Measurements from ENCODE around the gene POFUT2. TPM values are rescaled to one million over a fixed set of nuclear protein-coding genes. Genes with fewer than 3 reads are reported as not detected.
A peak's percentile ranks its signal among the peaks of the same experiment; 100 is the strongest.

POFUT2 gene
- total RNA-seq, 4 donors from 2014 or later = 6.2 to 49.7 (median 24.6) TPM

- H3K4me1 ChIP-seq = peaks cover 0 to 17% of the 10 kb centered on the region in 2 donors
- intact Hi-C loops (cut with DNase I; ENCODE audit: low total_unique reads) = no loop called here
- H3K4me3 ChIP-seq = no peak overlapping the region
- H3K9me3 ChIP-seq = no peaks in the 10 kb centered on the region
- H3K36me3 ChIP-seq = no peaks in the 10 kb centered on the region
- no peaks in the 10 kb centered on the region for H3K27me3 ChIP-seq
- H3K27ac ChIP-seq = peak overlapping the region; percentile 72 to 75
- DNase-seq = peak; percentile 79 to 80
- TF ChIP-seq POLR2A (IDR thresholded peaks at IDR 0.05) (peak in 1 of 2 donors; percentile 7), CTCF (IDR thresholded peaks at IDR 0.05) (no peak)
Measured at GRCh38 chr21:45302082-45303061, 14.7 kb upstream of the POFUT2 start.

GRCh38 chr21:45301521-45302081 is 13.9 kb upstream of the POFUT2 start:
- intact Hi-C loops (cut with DNase I; ENCODE audit: low total_unique reads) = no loop called here
- TF ChIP-seq POLR2A (IDR thresholded peaks at IDR 0.05) (no peak), CTCF (IDR thresholded peaks at IDR 0.05) (no peak)
- Histone ChIP-seq H3K4me1 (peaks cover 0 to 14% of the 10 kb centered on the region in 2 donors), H3K9me3 (no peaks in the 10 kb centered on the region), H3K36me3 (no peaks in the 10 kb centered on the region), H3K27me3 (no peaks in the 10 kb centered on the region), H3K27ac (peak overlapping the region; percentile 72 to 75), H3K4me3 (no peak overlapping the region)
- no peak for DNase-seq

- DNase-seq = peak in 1 of 2 donors; percentile 21
- Histone ChIP-seq H3K9me3 (no peaks in the 10 kb centered on the region), H3K27ac (peak overlapping the region; percentile 72 to 75), H3K4me3 (no peak overlapping the region), H3K27me3 (no peaks in the 10 kb centered on the region), H3K36me3 (no peaks in the 10 kb centered on the region), H3K4me1 (peaks cover 0 to 12% of the 10 kb centered on the region in 2 donors)
- intact Hi-C loops (cut with DNase I; ENCODE audit: low total_unique reads) = no loop called here
- TF ChIP-seq CTCF (IDR thresholded peaks at IDR 0.05) (no peak), POLR2A (IDR thresholded peaks at IDR 0.05) (no peak)
Measured at GRCh38 chr21:45300786-45301520, 13.3 kb upstream of the POFUT2 start.

- H3K36me3 ChIP-seq = no peaks in the 10 kb centered on the region
- no peaks in the 10 kb centered on the region for H3K9me3 ChIP-seq
- intact Hi-C loops (cut with DNase I; ENCODE audit: low total_unique reads) = no loop called here
- DNase-seq = peak; percentile 16 to 19
- H3K27me3 ChIP-seq = no peaks in the 10 kb centered on the region
- no peak overlapping the region for H3K27ac ChIP-seq
- H3K4me3 ChIP-seq = no peak overlapping the region
- H3K4me1 ChIP-seq = peaks cover 0 to 12% of the 10 kb centered on the region in 2 donors
- no peak for TF ChIP-seq CTCF (IDR thresholded peaks at IDR 0.05)
Measured at GRCh38 chr21:45299864-45300785, 12.4 kb upstream of the POFUT2 start.
